SW 1271 (cell line): ENCODE measurements around the gene GZMB.
"Not testable (repeated sequence)": the region's sequence is repeated elsewhere in the genome, so short reads cannot be mapped to it uniquely, and the experiment has no call there.

Experiments used
- DNase-seq, 2 experiments: peaks; one replicate each; lab custom pipeline; 2025; lab: John Stamatoyannopoulos, UW

Gene GZMB

GRCh38 chr14:24634158-24634557 lies at the start of gene GZMB:
Gene GZMB (minus strand): TSS chr14:24634190. CDS start chr14:24634160, 30 bp downstream.
- no peak for DNase-seq

GRCh38 chr14:24681056-24681455 lies 47.1 kb upstream of the GZMB start:
- no peak for DNase-seq

- no peak for DNase-seq
Observed at GRCh38 chr14:24680516-24680915, 46.5 kb upstream of the GZMB start.

- no peak for DNase-seq
Observed at GRCh38 chr14:24679248-24679961, 45.4 kb upstream of the GZMB start.

- peak; percentile 35 to 88 for DNase-seq
Observed at GRCh38 chr14:24678801-24679247, 44.8 kb upstream of the GZMB start.

- no peak for DNase-seq
Observed at GRCh38 chr14:24677956-24678355, 44.0 kb upstream of the GZMB start.

- DNase-seq: no peak
Observed at GRCh38 chr14:24674204-24674970, 40.4 kb upstream of the GZMB start.

GRCh38 chr14:24673534-24674203 lies 39.7 kb upstream of the GZMB start:
- DNase-seq: no peak

GRCh38 chr14:24673059-24673458 lies 39.1 kb upstream of the GZMB start:
- DNase-seq: no peak

GRCh38 chr14:24670594-24670993 lies 36.6 kb upstream of the GZMB start:
- no peak for DNase-seq

- DNase-seq: no peak
Observed at GRCh38 chr14:24669651-24670050, 35.7 kb upstream of the GZMB start.

GRCh38 chr14:24665440-24665991 lies 31.5 kb upstream of the GZMB start:
- no peak for DNase-seq

- DNase-seq: no peak
Observed at GRCh38 chr14:24664366-24664765, 30.4 kb upstream of the GZMB start.

- no peak for DNase-seq
Observed at GRCh38 chr14:24662753-24663152, 28.8 kb upstream of the GZMB start.

GRCh38 chr14:24659916-24660570 lies 26.1 kb upstream of the GZMB start:
- no peak for DNase-seq

GRCh38 chr14:24648361-24648760 lies 14.4 kb upstream of the GZMB start:
- not testable (repeated sequence) for DNase-seq

- DNase-seq: no peak
Observed at GRCh38 chr14:24639905-24640304, 5.9 kb upstream of the GZMB start.

- no peak for DNase-seq
Observed at GRCh38 chr14:24639270-24639669, 5.3 kb upstream of the GZMB start.

GRCh38 chr14:24633353-24633752 lies 637 bp downstream of the GZMB start:
- no peak for DNase-seq

GRCh38 chr14:24632761-24633160 lies 1.2 kb downstream of the GZMB start:
- DNase-seq: no peak

GRCh38 chr14:24632336-24632735 lies 1.7 kb downstream of the GZMB start:
- DNase-seq: no peak

- no peak for DNase-seq
Observed at GRCh38 chr14:24631749-24632335, 2.1 kb downstream of the GZMB start.
